ENCODE measurements around the gene SLC2A8. TPM values are rescaled to one million over a fixed set of nuclear protein-coding genes. Genes with fewer than 3 reads are reported as not detected.

Gene SLC2A8
- total RNA-seq, 1 experiment from 2014 or later: 11.3 TPM

- Histone ChIP-seq H3K79me2 (ENCODE audit: low read length) (peaks cover 6% of the 10 kb centered on the region), H3K9me2 (replicated peaks; ENCODE audit: insufficient read depth, low read length) (no peaks in the 10 kb centered on the region), H3K27me3 (ENCODE audit: low read length) (no peaks in the 10 kb centered on the region), H3K9me3 (ENCODE audit: low read length) (no peaks in the 10 kb centered on the region), H3K4me3 (ENCODE audit: low read length) (no peak overlapping the region), H3K4me1 (ENCODE audit: low read length) (peaks cover under 1% of the 10 kb centered on the region; the same call in 1 of the 2 replicates), H3K4me2 (ENCODE audit: low read depth, low read length, poor library complexity, severe bottlenecking) (no peak overlapping the region), H3K9ac (ENCODE audit: low read length) (no peak overlapping the region), H2AFZ (ENCODE audit: low read length) (no peak overlapping the region), H3K27ac (ENCODE audit: low read length) (no peak overlapping the region), H4K20me1 (ENCODE audit: insufficient read depth, low read depth, low read length) (no peaks in the 10 kb centered on the region; the same call in 1 of the 2 replicates), H3K36me3 (ENCODE audit: insufficient read depth, low read length) (no peaks in the 10 kb centered on the region)
- no peak for DNase-seq
Measured at GRCh38 chr9:127403507-127404192, 6.7 kb downstream of the SLC2A8 start.

- Histone ChIP-seq H3K36me3 (ENCODE audit: insufficient read depth, low read length) (no peaks in the 10 kb centered on the region), H3K27me3 (ENCODE audit: low read length) (no peaks in the 10 kb centered on the region)
Measured at GRCh38 chr9:127404631-127405030, 7.7 kb downstream of the SLC2A8 start.

GRCh38 chr9:127405344-127406125 lies 8.6 kb downstream of the SLC2A8 start:
- no peak overlapping the region for H2AFZ ChIP-seq (ENCODE audit: low read length)

More at GRCh38 chr9:127404631-127405030, 7.7 kb downstream of the SLC2A8 start:
- H4K20me1 ChIP-seq (ENCODE audit: insufficient read depth, low read depth, low read length): no peaks in the 10 kb centered on the region
- H2AFZ ChIP-seq (ENCODE audit: low read length): no peak overlapping the region
- DNase-seq: no peak
- no peak overlapping the region for H3K4me2 ChIP-seq (ENCODE audit: low read depth, low read length, poor library complexity, severe bottlenecking)
- no peak overlapping the region for H3K27ac ChIP-seq (ENCODE audit: low read length)
- no peak overlapping the region for H3K4me3 ChIP-seq (ENCODE audit: low read length)
- H3K4me1 ChIP-seq (ENCODE audit: low read length): no peaks in the 10 kb centered on the region
- H3K9me2 ChIP-seq (replicated peaks; ENCODE audit: insufficient read depth, low read length): no peaks in the 10 kb centered on the region
- H3K9me3 ChIP-seq (ENCODE audit: low read length): no peaks in the 10 kb centered on the region
- no peak overlapping the region for H3K9ac ChIP-seq (ENCODE audit: low read length)
- H3K79me2 ChIP-seq (ENCODE audit: low read length): no peaks in the 10 kb centered on the region

DNA sequence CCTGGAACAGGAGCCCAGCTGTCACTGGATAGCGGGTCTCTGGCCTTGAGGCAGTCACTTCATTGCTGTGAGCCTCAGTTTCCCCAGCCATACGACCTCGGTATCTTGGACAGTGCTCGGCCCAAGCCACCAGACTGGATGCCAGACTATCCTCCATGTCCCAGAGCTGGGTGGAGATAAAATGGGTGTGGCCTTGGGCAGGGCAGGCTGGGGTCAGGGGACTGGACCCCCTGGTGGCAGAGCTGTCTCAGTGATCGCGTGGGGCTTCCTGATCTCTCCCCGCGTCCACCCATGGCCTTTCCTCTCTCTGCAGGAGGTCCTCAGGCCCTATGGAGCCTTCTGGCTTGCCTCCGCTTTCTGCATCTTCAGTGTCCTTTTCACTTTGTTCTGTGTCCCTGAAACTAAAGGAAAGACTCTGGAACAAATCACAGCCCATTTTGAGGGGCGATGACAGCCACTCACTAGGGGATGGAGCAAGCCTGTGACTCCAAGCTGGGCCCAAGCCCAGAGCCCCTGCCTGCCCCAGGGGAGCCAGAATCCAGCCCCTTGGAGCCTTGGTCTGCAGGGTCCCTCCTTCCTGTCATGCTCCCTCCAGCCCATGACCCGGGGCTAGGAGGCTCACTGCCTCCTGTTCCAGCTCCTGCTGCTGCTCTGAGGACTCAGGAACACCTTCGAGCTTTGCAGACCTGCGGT lies 10.0 kb downstream of the SLC2A8 start:
- Histone ChIP-seq H4K20me1 (ENCODE audit: insufficient read depth, low read depth, low read length) (no peaks in the 10 kb centered on the region), H3K9me3 (ENCODE audit: low read length) (no peaks in the 10 kb centered on the region), H3K4me2 (ENCODE audit: low read depth, low read length, poor library complexity, severe bottlenecking) (no peak overlapping the region), H3K4me3 (ENCODE audit: low read length) (no peak overlapping the region), H3K36me3 (ENCODE audit: insufficient read depth, low read length) (no peaks in the 10 kb centered on the region), H2AFZ (ENCODE audit: low read length) (no peak overlapping the region), H3K9me2 (replicated peaks; ENCODE audit: insufficient read depth, low read length) (no peaks in the 10 kb centered on the region), H3K79me2 (ENCODE audit: low read length) (no peaks in the 10 kb centered on the region), H3K27me3 (ENCODE audit: low read length) (no peaks in the 10 kb centered on the region), H3K9ac (ENCODE audit: low read length) (no peak overlapping the region), H3K27ac (ENCODE audit: low read length) (no peak overlapping the region), H3K4me1 (ENCODE audit: low read length) (peaks cover 6% of the 10 kb centered on the region; the same call in 1 of the 2 replicates)
- DNase-seq: no peak

More at GRCh38 chr9:127405344-127406125, 8.6 kb downstream of the SLC2A8 start:
- Histone ChIP-seq H3K27ac (ENCODE audit: low read length) (no peak overlapping the region), H3K9ac (ENCODE audit: low read length) (no peak overlapping the region), H3K4me1 (ENCODE audit: low read length) (no peaks in the 10 kb centered on the region), H3K36me3 (ENCODE audit: insufficient read depth, low read length) (no peaks in the 10 kb centered on the region), H4K20me1 (ENCODE audit: insufficient read depth, low read depth, low read length) (no peaks in the 10 kb centered on the region), H3K4me3 (ENCODE audit: low read length) (no peak overlapping the region), H3K79me2 (ENCODE audit: low read length) (no peaks in the 10 kb centered on the region), H3K4me2 (ENCODE audit: low read depth, low read length, poor library complexity, severe bottlenecking) (no peak overlapping the region), H3K9me3 (ENCODE audit: low read length) (no peaks in the 10 kb centered on the region), H3K27me3 (ENCODE audit: low read length) (no peaks in the 10 kb centered on the region), H3K9me2 (replicated peaks; ENCODE audit: insufficient read depth, low read length) (no peaks in the 10 kb centered on the region)
- DNase-seq: no peak

GRCh38 chr9:127407492-127407843 lies 10.5 kb downstream of the SLC2A8 start:
- no peaks in the 10 kb centered on the region for H3K27me3 ChIP-seq (ENCODE audit: low read length)
- no peak overlapping the region for H3K27ac ChIP-seq (ENCODE audit: low read length)
- no peaks in the 10 kb centered on the region for H3K9me3 ChIP-seq (ENCODE audit: low read length)
- H3K9me2 ChIP-seq (replicated peaks; ENCODE audit: insufficient read depth, low read length): no peaks in the 10 kb centered on the region
- H3K9ac ChIP-seq (ENCODE audit: low read length): no peak overlapping the region
- no peak overlapping the region for H3K4me3 ChIP-seq (ENCODE audit: low read length)
- H3K4me2 ChIP-seq (ENCODE audit: low read depth, low read length, poor library complexity, severe bottlenecking): no peak overlapping the region
- H4K20me1 ChIP-seq (ENCODE audit: insufficient read depth, low read depth, low read length): no peaks in the 10 kb centered on the region
- no peaks in the 10 kb centered on the region for H3K79me2 ChIP-seq (ENCODE audit: low read length)
- no peak for DNase-seq
- peaks cover 6% of the 10 kb centered on the region; the same call in 1 of the 2 replicates for H3K4me1 ChIP-seq (ENCODE audit: low read length)
- no peak overlapping the region for H2AFZ ChIP-seq (ENCODE audit: low read length)
- no peaks in the 10 kb centered on the region for H3K36me3 ChIP-seq (ENCODE audit: insufficient read depth, low read length)

DNA sequence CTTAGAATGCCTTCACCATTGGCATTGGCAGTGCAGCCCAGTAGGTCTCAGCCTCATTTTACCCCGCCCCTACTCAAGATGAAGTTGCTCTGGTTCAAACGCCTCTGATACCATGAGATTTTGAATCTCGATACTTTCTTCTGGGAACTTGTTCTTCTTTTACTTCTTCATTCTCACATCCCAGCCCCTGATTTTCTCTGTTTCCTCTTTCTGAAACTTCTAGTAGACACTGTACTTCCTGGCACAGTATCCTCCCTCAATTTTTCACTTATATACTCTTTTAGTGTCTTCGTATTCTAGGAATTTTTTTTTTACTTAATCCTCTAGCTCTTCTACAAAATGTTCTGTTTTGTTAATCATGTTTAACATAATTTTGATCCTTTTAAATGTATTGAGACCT lies 14.2 kb downstream of the SLC2A8 start:
- H3K36me3 ChIP-seq (ENCODE audit: insufficient read depth, low read length): no peaks in the 10 kb centered on the region
- H3K9me2 ChIP-seq (replicated peaks; ENCODE audit: insufficient read depth, low read length): no peaks in the 10 kb centered on the region
- no peaks in the 10 kb centered on the region for H3K79me2 ChIP-seq (ENCODE audit: low read length)
- no peak for DNase-seq
- peaks cover 6% of the 10 kb centered on the region; the same call in 1 of the 2 replicates for H3K4me1 ChIP-seq (ENCODE audit: low read length)
- no peak overlapping the region for H2AFZ ChIP-seq (ENCODE audit: low read length)
- H3K9ac ChIP-seq (ENCODE audit: low read length): no peak overlapping the region
- no peaks in the 10 kb centered on the region for H4K20me1 ChIP-seq (ENCODE audit: insufficient read depth, low read depth, low read length)
- H3K27me3 ChIP-seq (ENCODE audit: low read length): no peaks in the 10 kb centered on the region
- no peaks in the 10 kb centered on the region for H3K9me3 ChIP-seq (ENCODE audit: low read length)
- H3K4me2 ChIP-seq (ENCODE audit: low read depth, low read length, poor library complexity, severe bottlenecking): no peak overlapping the region
- no peak overlapping the region for H3K27ac ChIP-seq (ENCODE audit: low read length)
- H3K4me3 ChIP-seq (ENCODE audit: low read length): no peak overlapping the region

- Histone ChIP-seq H3K9ac (ENCODE audit: low read length) (no peak overlapping the region), H2AFZ (ENCODE audit: low read length) (no peak overlapping the region), H3K27ac (ENCODE audit: low read length) (no peak overlapping the region), H3K9me2 (replicated peaks; ENCODE audit: insufficient read depth, low read length) (no peaks in the 10 kb centered on the region), H3K27me3 (ENCODE audit: low read length) (no peaks in the 10 kb centered on the region), H3K36me3 (ENCODE audit: insufficient read depth, low read length) (no peaks in the 10 kb centered on the region), H4K20me1 (ENCODE audit: insufficient read depth, low read depth, low read length) (no peaks in the 10 kb centered on the region), H3K4me1 (ENCODE audit: low read length) (peaks cover 6% of the 10 kb centered on the region; the same call in 1 of the 2 replicates), H3K4me2 (ENCODE audit: low read depth, low read length, poor library complexity, severe bottlenecking) (no peak overlapping the region), H3K79me2 (ENCODE audit: low read length) (no peaks in the 10 kb centered on the region), H3K4me3 (ENCODE audit: low read length) (no peak overlapping the region), H3K9me3 (ENCODE audit: low read length) (no peaks in the 10 kb centered on the region)
- DNase-seq: no peak
Measured at GRCh38 chr9:127415141-127415540, 18.2 kb downstream of the SLC2A8 start.

DNA sequence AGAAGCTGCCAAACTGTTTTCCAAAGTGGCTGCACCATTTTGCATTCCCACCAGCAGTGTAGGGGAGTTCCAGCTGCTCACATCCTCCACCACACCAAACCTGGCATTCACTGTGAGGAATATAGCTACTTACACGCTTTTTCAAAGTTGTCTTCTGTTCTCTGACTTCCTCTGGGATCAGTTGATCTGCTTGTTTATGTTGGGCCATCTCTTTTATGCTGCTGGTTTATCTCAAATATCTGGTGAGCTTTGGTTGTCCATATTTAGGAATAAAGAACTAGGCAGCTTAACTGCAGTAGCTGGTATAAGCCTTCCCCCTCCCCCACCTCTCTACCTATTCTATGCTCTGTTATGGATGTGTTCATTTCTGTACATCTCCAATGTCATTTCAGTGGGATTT lies 18.7 kb downstream of the SLC2A8 start:
- DNase-seq: no peak
- H3K79me2 ChIP-seq (ENCODE audit: low read length): no peaks in the 10 kb centered on the region
- H3K9ac ChIP-seq (ENCODE audit: low read length): no peak overlapping the region
- H4K20me1 ChIP-seq (ENCODE audit: insufficient read depth, low read depth, low read length): no peaks in the 10 kb centered on the region
- H3K9me2 ChIP-seq (replicated peaks; ENCODE audit: insufficient read depth, low read length): no peaks in the 10 kb centered on the region
- H3K4me3 ChIP-seq (ENCODE audit: low read length): no peak overlapping the region
- H3K36me3 ChIP-seq (ENCODE audit: insufficient read depth, low read length): no peaks in the 10 kb centered on the region
- H3K27me3 ChIP-seq (ENCODE audit: low read length): no peaks in the 10 kb centered on the region
- H3K4me2 ChIP-seq (ENCODE audit: low read depth, low read length, poor library complexity, severe bottlenecking): no peak overlapping the region
- H3K4me1 ChIP-seq (ENCODE audit: low read length): peaks cover 6% of the 10 kb centered on the region; the same call in 1 of the 2 replicates
- H2AFZ ChIP-seq (ENCODE audit: low read length): no peak overlapping the region
- no peaks in the 10 kb centered on the region for H3K9me3 ChIP-seq (ENCODE audit: low read length)
- no peak overlapping the region for H3K27ac ChIP-seq (ENCODE audit: low read length)
